22Rv1 (cell line): ENCODE measurements around the gene BBS7.

Source experiments
- H3K27ac ChIP-seq: fragments of 450-650 bp; 2 replicates; pipeline ENCODE4 v1.5.1; 2017
- ZFX ChIP-seq: fragments of 450-650 bp; IDR thresholded peaks from 2 replicates; pipeline ENCODE4 v1.6.1; 2017; ENCODE audit warnings: antibody characterized with exemption, borderline replicate concordance
- TF ChIP-seq, protein P1 (sequence below): fragments of 450-650 bp; IDR thresholded peaks from 2 replicates; pipeline ENCODE4 v1.5.1; 2017; ENCODE audit warnings: mild to moderate bottlenecking

Gene BBS7

DNA sequence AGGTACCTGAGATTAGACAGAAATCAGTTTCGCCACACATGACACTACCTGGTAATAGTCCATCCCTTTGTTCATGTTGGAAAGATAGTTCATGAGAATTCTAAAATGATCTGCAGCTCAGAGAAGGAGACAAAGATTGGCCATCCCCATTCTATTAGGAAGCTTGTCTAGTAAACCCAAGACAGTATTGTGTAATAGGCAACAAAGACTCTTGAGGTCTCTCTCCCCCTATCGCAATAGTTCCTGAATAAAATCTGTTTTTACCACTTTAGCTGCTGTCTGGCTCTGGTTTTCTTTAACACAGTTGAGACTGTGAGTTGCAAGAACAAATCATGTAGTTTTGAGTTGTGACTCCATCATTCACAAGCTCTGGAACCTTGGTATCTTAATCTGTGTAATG lies 14.8 kb upstream of the BBS7 start:
- no peak overlapping the region for H3K27ac ChIP-seq
- TF ChIP-seq ZFX = no peak
- TF ChIP-seq, protein P1, sequence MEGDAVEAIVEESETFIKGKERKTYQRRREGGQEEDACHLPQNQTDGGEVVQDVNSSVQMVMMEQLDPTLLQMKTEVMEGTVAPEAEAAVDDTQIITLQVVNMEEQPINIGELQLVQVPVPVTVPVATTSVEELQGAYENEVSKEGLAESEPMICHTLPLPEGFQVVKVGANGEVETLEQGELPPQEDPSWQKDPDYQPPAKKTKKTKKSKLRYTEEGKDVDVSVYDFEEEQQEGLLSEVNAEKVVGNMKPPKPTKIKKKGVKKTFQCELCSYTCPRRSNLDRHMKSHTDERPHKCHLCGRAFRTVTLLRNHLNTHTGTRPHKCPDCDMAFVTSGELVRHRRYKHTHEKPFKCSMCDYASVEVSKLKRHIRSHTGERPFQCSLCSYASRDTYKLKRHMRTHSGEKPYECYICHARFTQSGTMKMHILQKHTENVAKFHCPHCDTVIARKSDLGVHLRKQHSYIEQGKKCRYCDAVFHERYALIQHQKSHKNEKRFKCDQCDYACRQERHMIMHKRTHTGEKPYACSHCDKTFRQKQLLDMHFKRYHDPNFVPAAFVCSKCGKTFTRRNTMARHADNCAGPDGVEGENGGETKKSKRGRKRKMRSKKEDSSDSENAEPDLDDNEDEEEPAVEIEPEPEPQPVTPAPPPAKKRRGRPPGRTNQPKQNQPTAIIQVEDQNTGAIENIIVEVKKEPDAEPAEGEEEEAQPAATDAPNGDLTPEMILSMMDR = no peak

GRCh38 chr4:121881158-121881557 lies 10.9 kb upstream of the BBS7 start:
- no peak overlapping the region for H3K27ac ChIP-seq
- TF ChIP-seq, protein P1 = no peak
- no peak for TF ChIP-seq ZFX

GRCh38 chr4:121879135-121879534 lies 8.9 kb upstream of the BBS7 start:
- TF ChIP-seq, protein P1 = no peak
- TF ChIP-seq ZFX = no peak
- H3K27ac ChIP-seq = no peak overlapping the region

DNA sequence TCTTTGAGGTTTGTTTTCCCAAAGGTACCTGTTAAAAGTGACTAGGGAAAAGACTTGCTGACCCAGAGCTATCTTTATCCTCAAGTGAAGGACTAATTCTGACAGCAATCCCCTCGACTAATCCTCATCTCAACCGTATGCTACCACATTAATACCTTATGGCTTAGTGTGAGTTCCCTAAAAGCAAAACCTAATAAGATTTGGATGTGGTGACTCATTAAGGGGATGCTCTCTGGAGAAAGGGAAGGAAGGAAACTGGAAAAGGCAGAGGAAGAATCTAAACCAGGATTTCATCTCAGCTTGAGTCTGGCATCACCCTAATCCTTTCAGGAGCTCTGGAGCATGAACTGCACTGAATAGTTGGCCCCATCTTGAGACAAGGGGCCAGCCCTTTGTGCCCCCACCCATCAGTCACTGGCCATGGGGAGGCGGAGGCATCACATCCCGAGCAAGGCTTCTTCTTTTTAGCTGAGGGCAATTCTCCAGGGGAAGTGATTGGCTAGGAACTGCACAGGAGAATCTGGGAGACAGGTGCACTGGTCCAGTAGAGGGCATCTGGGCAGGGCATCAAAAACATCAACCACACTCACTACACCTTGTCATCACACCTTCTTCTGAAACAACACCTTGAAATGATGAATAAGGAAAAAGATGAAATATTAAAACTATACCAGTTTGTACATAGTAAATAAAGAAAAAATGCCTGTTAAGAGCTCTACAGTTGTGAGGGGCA lies 6.9 kb upstream of the BBS7 start:
- no peak for TF ChIP-seq ZFX
- TF ChIP-seq, protein P1 = peak; percentile 32; the same call in 1 of the 2 replicates
- H3K27ac ChIP-seq = no peak overlapping the region

GRCh38 chr4:121876070-121876469 lies 5.8 kb upstream of the BBS7 start:
- no peak overlapping the region for H3K27ac ChIP-seq
- TF ChIP-seq, protein P1 = no peak
- no peak for TF ChIP-seq ZFX

- no peak overlapping the region for H3K27ac ChIP-seq
- TF ChIP-seq, protein P1 = no peak
- TF ChIP-seq ZFX = no peak
Measured at GRCh38 chr4:121875652-121876051, 5.4 kb upstream of the BBS7 start.

DNA sequence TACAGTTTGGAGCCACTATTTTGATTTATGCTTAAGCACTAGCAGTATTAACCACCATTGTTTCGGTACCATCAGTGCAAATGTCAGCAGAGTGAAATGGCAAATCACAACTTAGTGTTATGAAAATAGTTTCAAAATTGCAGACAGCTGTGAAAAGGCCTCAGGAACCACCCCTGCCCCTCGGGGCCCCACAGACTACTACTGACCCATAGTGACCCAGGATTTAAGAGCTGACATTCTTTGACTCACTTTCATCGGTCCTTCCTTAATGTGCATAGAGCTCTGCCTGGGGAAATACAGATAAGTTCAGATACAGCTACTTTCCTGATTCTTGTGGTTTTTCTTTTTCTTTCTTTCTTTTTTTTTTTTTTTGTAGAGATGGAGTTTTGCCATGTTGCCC lies 3.3 kb upstream of the BBS7 start:
- no peak overlapping the region for H3K27ac ChIP-seq
- TF ChIP-seq, protein P1 = no peak
- no peak for TF ChIP-seq ZFX
